ENCODE results near the gene AMMECR1. TPM values are rescaled to one million over a fixed set of nuclear protein-coding genes. Genes with fewer than 3 reads are reported as not detected.
A peak's percentile ranks its signal among the peaks of the same experiment; 100 is the strongest.

AMMECR1 gene
- total and polyA plus RNA-seq, 2 of the 13 experiments (the other 11 are each of a cell fraction or from before 2014, with no cell fraction given), result 3.1 to 7.5 TPM

GRCh38 chrX:110317820-110318663 is at the start of gene AMMECR1 (continued):
- TF ChIP-seq CENPX (CRISPR knock-in tag; IDR thresholded peaks at IDR 0.05) (no peak), CTCF (CRISPR knock-in tag; IDR thresholded peaks at IDR 0.05) (0 out of 2 replicates have a peak, but pooled peaks have one; percentile 9), ZNF558 (CRISPR knock-in tag; IDR thresholded peaks at IDR 0.05; ENCODE audit: borderline replicate concordance) (no peak)

- WGBS (ENCODE audit: low lambda C conversion rate), result 0% methylated on average over 1 of the region's 1 CpG
- no peaks in the 10 kb centered on the region for H3K79me2 ChIP-seq (ENCODE audit: insufficient read depth, low read length)
- intact Hi-C loops (cut with micrococcal nuclease; ENCODE audit: unreplicated experiment) (no loop called here), in situ Hi-C loops (cut with HindIII; ENCODE audit: extremely low pct_ligation_motif_present, low pct_unique_long_range_greater_than_20kb) (no loop called here)
- H3K4me3 ChIP-seq (replicated peaks in 1 of 3; ENCODE audit: insufficient read depth in 1 of 3, low read depth in 2 of 3, low read length in 3 of 3), result no peak overlapping the region
- no peak overlapping the region for H2AFZ ChIP-seq (ENCODE audit: low read length)
- ATAC-seq, result no peak
- no peak overlapping the region for H3K4me2 ChIP-seq (ENCODE audit: low read depth, low read length)
- no peaks in the 10 kb centered on the region for H3K9me3 ChIP-seq (ENCODE audit: low read length)
- POLR2A ChIA-PET, result no interaction called here
- H3K27ac ChIP-seq (ENCODE audit: extremely low read length, insufficient read depth, low read length), result no peak overlapping the region
- H3K4me1 ChIP-seq (ENCODE audit: insufficient read depth, low read length), result no peaks in the 10 kb centered on the region
- CTCF ChIA-PET (ENCODE audit: low intra/inter-chr PET ratio, low total read pairs), result no interaction called here
- no TSS peak for BruUV-seq (replicated peaks)
- no peaks in the 10 kb centered on the region for H3K36me3 ChIP-seq (replicated peaks in 1 of 2; ENCODE audit: control insufficient read depth in 1 of 2, insufficient read depth in 2 of 2, low read length in 2 of 2)
- no peak for DNase-seq (ENCODE audit: low spot score)
- no peak for FAIRE-seq
- no peaks in the 10 kb centered on the region for H3K27me3 ChIP-seq (ENCODE audit: control insufficient read depth in 1 of 2, insufficient read depth in 2 of 2, low read length in 2 of 2)
- no peaks in the 10 kb centered on the region for H4K20me1 ChIP-seq (ENCODE audit: insufficient read depth, low read length)
- H3K9ac ChIP-seq (ENCODE audit: insufficient read depth, low read depth, low read length), result no peak overlapping the region
- TF ChIP-seq HINFP (CRISPR knock-in tag; IDR thresholded peaks at IDR 0.05; ENCODE audit: low read depth) (no peak), ZSCAN20 (CRISPR knock-in tag; IDR thresholded peaks at IDR 0.05; ENCODE audit: borderline replicate concordance) (no peak), EHMT2 (IDR thresholded peaks at IDR 0.05; ENCODE audit: borderline replicate concordance, low read depth, low read length) (no peak), CBFB (CRISPR knock-in tag; IDR thresholded peaks at IDR 0.05) (no peak), TCF12 (IDR thresholded peaks at IDR 0.05) (no peak), TCF12 (CRISPR knock-in tag; IDR thresholded peaks at IDR 0.05) (no peak), PRDM4 (CRISPR knock-in tag; IDR thresholded peaks at IDR 0.05; ENCODE audit: borderline replicate concordance) (no peak), HIVEP1 (CRISPR knock-in tag; IDR thresholded peaks at IDR 0.05) (no peak), CHD2 (IDR thresholded peaks at IDR 0.05; ENCODE audit: low read depth, low read length) (no peak), PHF21A (CRISPR knock-in tag; IDR thresholded peaks at IDR 0.05) (no peak), ZNF12 (CRISPR knock-in tag; IDR thresholded peaks at IDR 0.05) (no peak)
Measured at GRCh38 chrX:110363244-110363643, 45.4 kb upstream of the AMMECR1 start.

Data from HepG2 (cell line).